CD4-positive, alpha-beta T cell treated with Interferon gamma for 1 hour (primary cell): ENCODE results near the gene GPER1.

Experiments
- DNase-seq: peaks from one replicate; pipeline ENCODE4 v3.0.0-alpha.2; 2020

GPER1 gene

DNA sequence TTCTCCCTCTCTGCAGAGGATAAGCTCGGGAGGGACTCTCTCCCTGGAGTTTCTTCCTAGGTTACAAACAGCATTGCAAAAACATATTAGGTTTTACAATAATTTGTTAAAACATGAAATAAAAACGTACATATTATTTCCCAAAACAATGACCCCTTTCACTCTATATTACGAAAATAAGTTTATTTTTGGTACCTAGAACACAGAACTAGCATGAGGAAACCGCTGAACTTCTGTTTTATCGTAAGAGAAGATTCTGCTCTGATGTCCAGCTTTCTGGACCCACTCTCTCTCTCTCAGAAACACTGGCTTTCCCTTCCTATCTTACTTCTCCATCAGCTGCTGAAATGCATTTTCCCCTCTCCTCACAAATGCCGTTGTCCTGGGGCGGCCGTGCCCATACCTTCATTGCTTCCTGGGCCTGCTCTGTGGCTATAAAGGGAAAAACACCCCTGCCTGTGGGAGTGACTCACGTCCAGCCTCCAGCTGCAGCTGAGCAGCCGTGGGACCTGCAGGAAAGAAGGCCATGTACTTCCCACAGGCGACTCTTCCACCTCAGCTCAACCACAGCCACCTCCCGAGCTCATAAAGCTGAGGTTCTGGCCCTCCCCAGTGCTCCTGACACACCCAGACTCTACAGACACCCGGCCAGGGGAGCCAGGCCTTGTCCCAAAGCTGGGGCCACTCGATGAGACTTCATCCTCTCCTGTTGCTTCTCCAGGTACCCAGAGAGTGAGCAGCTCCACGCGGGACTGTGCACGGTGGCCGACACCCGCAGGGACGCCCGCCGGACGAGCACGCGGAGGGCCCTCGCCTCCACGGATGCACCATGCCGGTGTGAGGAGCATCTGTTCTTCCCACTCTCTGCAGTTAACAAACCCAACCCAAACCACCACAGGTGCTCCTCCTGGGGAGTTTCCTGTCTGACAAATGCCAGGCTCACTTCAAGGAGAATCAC lies 3.1 kb downstream of the GPER1 start:
- no peak for DNase-seq

DNA sequence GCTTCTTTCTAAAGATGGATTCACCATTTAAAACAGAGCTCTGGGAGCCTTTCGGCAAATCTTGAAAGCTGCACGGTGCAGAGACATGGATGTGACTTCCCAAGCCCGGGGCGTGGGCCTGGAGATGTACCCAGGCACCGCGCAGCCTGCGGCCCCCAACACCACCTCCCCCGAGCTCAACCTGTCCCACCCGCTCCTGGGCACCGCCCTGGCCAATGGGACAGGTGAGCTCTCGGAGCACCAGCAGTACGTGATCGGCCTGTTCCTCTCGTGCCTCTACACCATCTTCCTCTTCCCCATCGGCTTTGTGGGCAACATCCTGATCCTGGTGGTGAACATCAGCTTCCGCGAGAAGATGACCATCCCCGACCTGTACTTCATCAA lies 3.7 kb downstream of the GPER1 start:
- DNase-seq = no peak

DNA sequence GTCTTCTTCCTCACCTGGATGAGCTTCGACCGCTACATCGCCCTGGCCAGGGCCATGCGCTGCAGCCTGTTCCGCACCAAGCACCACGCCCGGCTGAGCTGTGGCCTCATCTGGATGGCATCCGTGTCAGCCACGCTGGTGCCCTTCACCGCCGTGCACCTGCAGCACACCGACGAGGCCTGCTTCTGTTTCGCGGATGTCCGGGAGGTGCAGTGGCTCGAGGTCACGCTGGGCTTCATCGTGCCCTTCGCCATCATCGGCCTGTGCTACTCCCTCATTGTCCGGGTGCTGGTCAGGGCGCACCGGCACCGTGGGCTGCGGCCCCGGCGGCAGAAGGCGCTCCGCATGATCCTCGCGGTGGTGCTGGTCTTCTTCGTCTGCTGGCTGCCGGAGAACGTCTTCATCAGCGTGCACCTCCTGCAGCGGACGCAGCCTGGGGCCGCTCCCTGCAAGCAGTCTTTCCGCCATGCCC lies 4.3 kb downstream of the GPER1 start:
- DNase-seq = no peak

DNA sequence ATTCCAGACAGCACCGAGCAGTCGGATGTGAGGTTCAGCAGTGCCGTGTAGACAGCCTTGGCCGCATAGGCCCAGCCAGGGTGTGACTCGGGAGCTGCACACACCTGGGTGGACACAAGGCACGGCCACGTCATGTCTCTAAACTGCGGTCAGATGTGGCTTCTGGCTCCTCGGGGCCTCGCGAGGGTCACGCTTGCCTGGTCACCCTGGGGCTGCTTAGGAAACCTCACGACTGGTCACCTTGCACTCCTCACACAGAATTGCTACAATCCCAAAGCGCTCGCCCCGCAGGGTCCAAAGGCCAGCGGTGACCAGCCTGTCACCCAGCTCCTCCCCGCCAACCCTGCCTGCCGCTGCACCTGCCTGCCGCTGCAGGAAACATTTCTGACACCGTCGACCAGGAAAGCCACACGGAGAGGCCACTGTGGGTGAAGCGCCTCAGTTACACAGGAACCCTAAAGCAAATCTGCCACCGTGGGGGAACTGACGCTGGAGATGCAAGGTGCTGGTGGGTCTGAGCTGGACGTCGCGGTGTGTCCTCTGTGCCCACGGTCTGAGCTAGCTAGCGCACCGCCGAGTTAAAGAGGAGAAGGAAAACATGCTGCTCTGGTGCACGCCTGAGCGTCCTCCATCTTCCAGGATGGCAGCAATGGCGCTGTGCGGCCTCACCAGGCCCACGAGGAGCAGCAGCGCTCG lies 5.0 kb downstream of the GPER1 start:
- no peak for DNase-seq

- no peak for DNase-seq
Observed at GRCh38 chr7:1093502-1093843, 5.6 kb downstream of the GPER1 start.

- DNase-seq = no peak
Observed at GRCh38 chr7:1093916-1094508, 6.1 kb downstream of the GPER1 start.

GRCh38 chr7:1094870-1095269 lies 7.0 kb downstream of the GPER1 start:
- DNase-seq = no peak

- DNase-seq = no peak
Observed at GRCh38 chr7:1095621-1096155, 7.8 kb downstream of the GPER1 start.

GRCh38 chr7:1096156-1097119 lies 8.5 kb downstream of the GPER1 start:
- no peak for DNase-seq

GRCh38 chr7:1097120-1097504 lies 9.2 kb downstream of the GPER1 start:
- no peak for DNase-seq

DNA sequence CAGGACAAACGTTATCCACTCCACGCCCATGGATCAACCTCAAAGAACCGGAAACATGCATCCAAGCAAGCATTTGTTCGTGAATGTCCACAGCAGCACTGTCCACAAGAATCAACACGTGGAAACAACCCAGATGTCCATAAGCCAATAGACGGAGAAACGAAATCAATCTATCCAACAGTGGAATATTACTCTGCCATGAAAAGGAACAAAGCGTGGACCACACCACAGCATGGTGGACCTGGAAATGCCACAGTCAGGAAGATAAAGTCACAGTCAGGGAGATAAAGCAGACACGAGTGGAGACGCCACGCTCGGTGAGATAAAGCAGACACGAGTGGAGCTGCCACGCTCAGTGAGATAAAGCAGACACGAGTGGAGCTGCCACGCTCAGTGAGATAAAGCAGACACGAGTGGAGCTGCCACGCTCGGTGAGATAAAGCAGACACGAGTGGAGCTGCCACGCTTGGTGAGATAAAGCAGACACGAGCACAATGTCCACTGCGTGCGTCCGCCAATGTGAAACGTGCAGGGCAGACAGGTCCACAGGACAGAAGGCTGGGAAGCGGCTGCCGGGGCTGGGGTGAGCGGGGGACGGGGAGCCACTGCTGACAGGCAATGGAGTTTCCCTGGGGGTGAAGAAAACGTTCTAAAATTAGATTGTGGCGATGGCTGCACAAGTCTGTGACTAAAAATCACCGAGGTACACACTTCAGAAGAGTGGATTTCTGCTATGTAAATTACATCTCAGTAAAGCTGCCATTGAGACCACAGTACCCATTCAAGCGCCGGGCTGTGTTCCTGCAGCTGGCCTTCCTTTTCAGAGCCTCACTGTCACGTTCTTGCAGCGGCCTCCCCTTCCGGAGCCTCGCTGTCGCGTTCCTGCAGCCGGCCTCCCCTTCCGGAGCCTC lies 10.6 kb downstream of the GPER1 start:
- no peak for DNase-seq

GRCh38 chr7:1099154-1099542 lies 11.2 kb downstream of the GPER1 start:
- no peak for DNase-seq

DNA sequence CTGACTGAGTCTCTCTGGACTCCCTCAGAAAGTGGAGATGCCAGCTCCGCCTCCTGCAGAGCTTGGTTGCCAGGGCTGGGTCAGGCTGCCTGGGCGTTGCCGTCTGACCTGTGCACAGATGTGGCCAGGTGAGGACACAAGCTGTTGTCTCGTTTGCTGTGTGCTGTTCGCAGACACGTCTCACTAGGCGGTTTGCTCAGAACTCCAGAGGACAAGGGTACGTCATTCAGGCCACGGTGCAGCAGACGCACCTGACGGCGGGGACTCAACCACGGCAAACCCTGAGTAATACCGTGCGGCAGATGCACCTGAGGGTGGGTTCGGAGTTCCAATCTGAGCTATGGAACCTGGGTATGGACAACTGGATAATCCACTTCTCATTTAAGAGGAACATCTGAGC lies 11.7 kb downstream of the GPER1 start:
- DNase-seq = no peak

GRCh38 chr7:1100386-1100785 lies 12.5 kb downstream of the GPER1 start:
- no peak for DNase-seq

- no peak for DNase-seq
Observed at GRCh38 chr7:1100834-1101562, 13.1 kb downstream of the GPER1 start.

DNA sequence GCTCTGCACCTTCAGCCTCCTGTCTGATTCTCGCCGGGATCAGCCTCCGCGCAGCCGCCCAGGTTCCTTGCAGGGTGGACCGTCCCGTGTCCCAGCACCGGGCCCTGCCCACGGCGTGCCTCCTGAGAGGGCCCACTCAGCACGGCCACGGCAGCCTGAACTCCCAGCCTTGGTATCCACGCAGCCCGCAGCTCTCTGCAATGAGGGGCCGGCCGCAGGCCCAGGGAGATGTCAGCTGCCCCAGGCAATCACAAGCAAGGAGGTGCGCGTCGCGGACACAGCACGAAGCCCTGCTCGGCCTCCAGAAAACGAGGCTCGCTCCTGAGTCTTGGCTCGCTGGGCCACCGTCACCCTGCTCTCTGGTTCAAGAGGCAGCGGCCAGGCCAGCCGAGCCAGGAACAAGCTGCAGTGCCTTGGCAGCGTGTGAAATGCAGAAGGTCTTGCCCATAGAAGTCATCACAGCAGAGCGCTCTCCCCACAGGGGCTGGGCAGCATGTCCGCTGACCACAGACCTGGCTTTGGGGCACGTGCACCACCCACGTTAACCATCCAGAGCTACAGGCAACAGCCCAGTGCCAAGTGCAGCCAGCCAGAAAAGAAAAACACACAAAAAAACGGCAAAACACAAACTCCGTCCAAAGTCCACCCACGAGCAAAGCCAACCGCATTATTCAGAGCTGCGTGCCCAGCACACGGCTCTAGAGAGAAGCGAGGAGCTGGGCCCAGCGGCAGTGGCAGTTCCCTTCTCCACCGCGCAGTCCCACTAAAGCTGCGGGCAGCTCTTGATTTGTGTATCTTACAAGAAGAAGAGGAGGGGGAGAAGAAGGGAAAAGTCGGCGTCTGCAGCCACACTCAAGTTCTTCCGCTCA lies 13.9 kb downstream of the GPER1 start:
- DNase-seq = no peak

GRCh38 chr7:1103009-1103788 lies 15.3 kb downstream of the GPER1 start:
- DNase-seq = no peak

GRCh38 chr7:1103789-1104515 lies 16.0 kb downstream of the GPER1 start:
- DNase-seq = no peak
